GM21381 (cell line): ENCODE measurements around the gene RPP25.
"Not testable (repeated sequence)": the region's sequence is repeated elsewhere in the genome, so short reads cannot be mapped to it uniquely, and the experiment has no call there.

Experiments used
- ATAC-seq: cut with Tn5 transposase; IDR thresholded peaks from one replicate; pipeline ENCODE4 v1.9.1; 2021; ENCODE audit warnings: mild to moderate bottlenecking, moderate library complexity; ENCODE audit not compliant: unreplicated experiment

RPP25 gene

GRCh38 chr15:74963213-74963612, 6.6 kb upstream of the RPP25 start:
- ATAC-seq = no peak

- ATAC-seq = no peak
These were observed 6.1 kb upstream of the RPP25 start for GRCh38 chr15:74962671-74963070.

- ATAC-seq = no peak
These were observed 5.6 kb upstream of the RPP25 start for GRCh38 chr15:74962219-74962618.

- ATAC-seq = no peak
These were observed 5.0 kb upstream of the RPP25 start for GRCh38 chr15:74961616-74962015.

GRCh38 chr15:74960995-74961588, 4.5 kb upstream of the RPP25 start:
- no peak for ATAC-seq

GRCh38 chr15:74960286-74960685, 3.7 kb upstream of the RPP25 start:
- no peak for ATAC-seq

GRCh38 chr15:74959586-74959939, 3.0 kb upstream of the RPP25 start:
- ATAC-seq = no peak

- ATAC-seq = no peak
These were observed 2.5 kb upstream of the RPP25 start for GRCh38 chr15:74958908-74959585.

- ATAC-seq = no peak
These were observed 1.8 kb upstream of the RPP25 start for GRCh38 chr15:74958320-74958907.

GRCh38 chr15:74957476-74958035, 984 bp upstream of the RPP25 start:
- ATAC-seq = no peak

- peak; percentile 43 for ATAC-seq
These were observed 550 bp downstream of the RPP25 start for GRCh38 chr15:74955796-74956647.

- no peak for ATAC-seq
These were observed 1.6 kb downstream of the RPP25 start for GRCh38 chr15:74955017-74955416.

- no peak for ATAC-seq
These were observed 2.1 kb downstream of the RPP25 start for GRCh38 chr15:74954515-74954914.

- no peak for ATAC-seq
These were observed 5.6 kb downstream of the RPP25 start for GRCh38 chr15:74951006-74951405.

- ATAC-seq = no peak
These were observed 6.3 kb downstream of the RPP25 start for GRCh38 chr15:74950078-74950908.

GRCh38 chr15:74937590-74938371, 18.8 kb downstream of the RPP25 start, which contains the start of gene COX5A:
Gene COX5A (minus strand): TSS chr15:74938073. CDS start chr15:74938014, 59 bp downstream.
- ATAC-seq = peak; percentile 84

GRCh38 chr15:74937272-74937589, 19.3 kb downstream of the RPP25 start:
- no peak for ATAC-seq

- ATAC-seq = not testable (repeated sequence)
These were observed 21.4 kb downstream of the RPP25 start for GRCh38 chr15:74935193-74935592.

- no peak for ATAC-seq
These were observed 23.0 kb downstream of the RPP25 start for GRCh38 chr15:74933573-74933972.

- ATAC-seq = no peak
These were observed 27.8 kb downstream of the RPP25 start for GRCh38 chr15:74928771-74929198.
